Activated CD4-positive, alpha-beta T cell treated with anti-CD3 and anti-CD28 coated beads for 1 hour (primary cell): Measurements from ENCODE around the gene PSD2.

Source experiments
- DNase-seq: peaks from one replicate; pipeline ENCODE4 v3.0.0-alpha.2; 2020

Gene PSD2

DNA sequence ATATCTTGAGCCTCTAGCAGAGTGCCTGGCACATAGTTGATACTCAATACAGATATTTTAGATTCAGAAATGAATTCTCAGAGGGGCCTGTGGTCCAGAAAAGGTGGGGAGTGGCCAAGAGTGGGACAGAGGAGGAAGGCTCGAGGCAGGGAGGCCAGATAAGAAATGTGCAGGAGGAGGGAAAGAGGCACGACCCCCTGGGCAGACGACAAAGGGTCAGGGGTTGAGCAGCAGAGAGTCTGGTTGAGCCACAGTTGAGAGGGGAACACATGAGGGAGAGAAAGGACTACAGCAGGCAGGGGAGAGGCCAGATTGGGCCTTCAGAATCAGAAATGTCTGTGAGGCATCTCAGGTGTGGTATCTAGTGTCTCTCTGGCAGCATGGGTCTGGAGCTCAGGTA, 89.1 kb downstream of the PSD2 start:
- DNase-seq: no peak

DNA sequence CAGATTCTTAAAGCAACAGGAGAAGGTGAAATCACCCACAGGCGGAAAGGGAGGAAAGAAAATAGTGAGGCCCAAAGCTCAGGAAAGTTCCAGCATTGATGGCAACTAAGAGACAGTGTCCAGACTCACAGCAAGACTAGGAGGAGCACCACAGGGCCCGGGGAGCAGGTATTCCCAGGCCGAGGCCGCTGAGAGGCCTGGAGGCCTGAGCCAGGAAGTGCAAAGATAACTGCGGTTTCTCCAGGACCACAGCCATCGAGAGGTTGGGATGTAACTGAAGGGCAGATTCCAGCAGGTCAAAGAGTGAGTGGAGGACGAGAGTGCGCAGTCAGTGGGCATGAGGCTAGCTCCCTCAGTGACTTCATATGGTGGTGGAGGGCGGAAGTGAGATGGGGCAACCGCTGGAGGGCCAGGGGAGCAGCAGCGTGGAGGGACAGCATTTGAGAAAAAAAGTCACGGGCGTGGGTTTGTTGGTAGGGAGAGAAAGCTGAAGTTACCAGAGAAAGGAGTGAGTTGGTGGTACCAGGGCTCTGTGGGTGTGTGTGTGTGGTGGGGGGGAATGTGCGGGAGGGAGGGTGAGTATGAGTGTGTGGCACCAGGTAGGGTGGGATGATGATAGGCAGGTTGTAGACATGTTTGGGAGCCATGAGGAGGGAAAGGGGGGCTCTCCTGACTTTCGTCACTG, 89.7 kb downstream of the PSD2 start:
- DNase-seq: no peak

DNA sequence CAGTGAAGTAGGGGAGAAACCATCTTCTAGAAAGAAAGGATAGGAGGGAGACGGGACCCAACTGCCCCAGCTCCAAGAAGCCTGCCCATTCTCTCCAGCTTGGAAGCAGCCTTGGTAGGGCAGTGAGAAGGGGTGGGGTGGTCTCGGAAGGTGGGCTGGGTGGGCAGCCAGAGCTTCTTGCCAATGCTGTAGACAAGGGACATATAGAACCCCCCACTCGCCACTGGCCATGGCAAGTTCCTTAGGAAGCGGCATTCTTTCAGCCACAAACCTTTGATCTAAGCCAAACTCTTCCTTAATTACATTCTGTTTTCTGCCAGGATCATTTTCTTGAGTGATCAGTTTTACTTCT, 90.2 kb downstream of the PSD2 start:
- DNase-seq: no peak

DNA sequence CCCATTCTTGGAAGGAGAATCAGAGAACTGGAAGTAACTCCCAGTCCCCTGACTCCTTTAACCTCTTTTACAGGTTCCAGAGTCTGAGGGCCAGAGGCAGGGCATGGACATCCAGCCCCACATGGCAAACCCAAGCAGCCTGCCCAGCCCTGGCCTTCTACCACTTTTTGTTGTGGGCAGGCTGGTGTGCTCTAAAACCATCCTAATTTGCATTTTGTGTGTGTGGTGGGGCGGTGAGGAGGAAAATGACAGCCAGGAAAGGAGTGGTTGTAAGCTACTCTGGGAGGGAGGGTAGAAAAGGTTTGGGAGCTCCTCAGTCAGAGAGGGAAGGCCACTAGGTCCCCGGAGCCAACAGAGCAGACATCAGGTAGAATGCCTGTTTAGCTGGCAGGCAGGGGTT, 90.6 kb downstream of the PSD2 start:
- DNase-seq: no peak

DNA sequence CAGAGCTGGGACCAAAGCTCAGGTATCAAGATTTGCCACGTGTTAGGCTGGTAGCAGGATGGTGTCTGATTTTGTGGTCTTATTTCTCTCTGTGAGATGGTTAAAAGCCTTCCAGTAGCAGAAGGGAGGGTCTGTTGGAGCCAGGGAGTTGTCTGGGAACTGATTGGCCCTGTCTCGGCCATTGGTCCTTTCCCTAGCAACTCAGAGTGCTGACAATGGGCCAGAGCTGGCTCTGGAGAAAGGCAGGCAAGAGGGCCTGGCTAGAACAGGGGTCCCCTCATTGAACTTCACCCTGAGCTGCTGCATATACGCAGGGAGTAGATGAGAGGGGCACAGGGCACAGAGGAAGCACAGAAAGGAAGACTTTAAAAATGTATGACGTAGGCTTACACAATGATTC, 92.8 kb downstream of the PSD2 start:
- DNase-seq: no peak

DNA sequence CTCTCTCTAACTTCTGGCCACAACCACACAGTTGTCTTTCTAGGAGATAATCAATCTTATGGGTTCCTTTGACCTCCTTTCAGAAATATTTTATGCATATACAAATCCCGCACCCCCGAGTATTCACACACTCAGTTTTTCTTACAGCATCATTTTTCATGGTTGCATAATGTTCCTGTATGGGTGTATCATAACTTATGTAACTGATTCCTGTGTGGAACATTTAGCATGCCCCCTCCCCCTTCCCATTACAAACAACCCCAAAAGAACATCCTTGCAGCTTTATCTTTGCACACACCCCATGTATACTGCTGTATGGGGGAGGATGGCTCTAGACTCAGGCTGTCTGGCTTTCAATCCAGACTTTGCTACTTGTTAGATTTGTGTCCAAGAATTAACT, 93.8 kb downstream of the PSD2 start:
- DNase-seq: no peak

DNA sequence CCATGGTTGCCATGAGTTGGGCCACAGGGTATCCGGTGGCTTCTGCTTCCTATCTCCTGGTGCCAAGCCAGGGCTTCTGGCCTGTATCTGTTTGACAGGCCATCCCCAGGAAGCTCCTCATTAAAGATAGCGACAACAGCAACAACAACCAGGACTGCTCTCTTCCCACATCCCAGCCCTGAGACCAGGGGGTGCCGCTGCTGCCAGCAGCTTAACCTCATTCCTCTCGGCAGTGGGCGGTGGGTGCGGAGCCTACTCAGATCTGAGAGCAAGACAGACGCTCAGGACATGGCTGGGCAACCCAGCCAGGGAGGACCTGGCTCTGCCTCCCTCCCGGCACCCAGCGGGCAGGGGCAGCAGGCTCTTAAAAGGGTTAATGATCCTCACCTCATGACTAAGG, 98.3 kb downstream of the PSD2 start:
- DNase-seq: no peak
